HepG2 (cell line): Measurements from ENCODE around the gene POFUT2. TPM values are rescaled to one million over a fixed set of nuclear protein-coding genes. Genes with fewer than 3 reads are reported as not detected.
"Not testable (repeated sequence)": the region's sequence is repeated elsewhere in the genome, so short reads cannot be mapped to it uniquely, and the experiment has no call there.

ENCODE experiments used
- ATAC-seq: fragments of 200-7000 bp; cut with Tn5 transposase; 3 replicates; pipeline ENCODE4 v1.9.1; 2020; ENCODE audit warnings: mild to moderate bottlenecking, moderate library complexity
- BruUV-seq: library from RNA; stranded (reverse); fragments of 400-500 nt; replicated peaks from 2 replicates; lab custom pipeline; 2021; lab: Mats Ljungman, UMichigan
- CTCF ChIA-PET: fragments of 300-600 bp; formaldehyde crosslinking; extraction: SDS; loops from one replicate; lab custom pipeline; 2021; ENCODE audit warnings: low total read pairs, inconsistent platforms, low intra/inter-chr PET ratio; lab: Yijun Ruan, JAX
- POLR2A ChIA-PET: fragments of 350-600 bp; sonication (Branson Sonifier 250); formaldehyde crosslinking; loops from one replicate; lab custom pipeline; 2020; ENCODE audit warnings: antibody characterized with exemption, inconsistent platforms; lab: Yijun Ruan, JAX
- DNase-seq: peaks from one replicate; pipeline ENCODE4 v3.0.0-alpha.2; 2015; ENCODE audit warnings: low spot score
- FAIRE-seq: peaks from 3 replicates; lab custom pipeline; 2011; peaks lifted over from hg19 to GRCh38; lab: Jason Lieb, UNC
- H2AFZ ChIP-seq: one replicate; pipeline ENCODE4 v1.6.1; 2011; ENCODE audit warnings: low read length, inconsistent platforms
- H3K27ac ChIP-seq: fragments of 300-600 bp; 3 replicates; pipeline ENCODE4 v1.8.0; 2011; ENCODE audit warnings: mixed run types, mild to moderate bottlenecking, mixed read lengths, low read length, inconsistent platforms; ENCODE audit not compliant: insufficient read depth; ENCODE audit errors: extremely low read length
- H3K27me3 ChIP-seq, 2 experiments: fragments of 200-600 bp in 1 of 2; 2 replicates in 1 of 2; 3 replicates in 1 of 2; pipeline versions ENCODE4 v1.6.0 to v1.8.0; 2011; ENCODE audit warnings: low read length in 2 of 2, mild to moderate bottlenecking in 2 of 2, moderate library complexity in 2 of 2, inconsistent platforms in 1 of 2; ENCODE audit not compliant: insufficient read depth in 2 of 2, control insufficient read depth in 1 of 2
- H3K36me3 ChIP-seq, 2 experiments: fragments of 200-600 bp in 1 of 2; replicated peaks in 1 of 2; 2 replicates in 1 of 2; 3 replicates in 1 of 2; pipeline versions ENCODE4 v1.5.1 to v1.8.0; 2011; ENCODE audit warnings: low read length in 2 of 2, inconsistent platforms in 1 of 2; ENCODE audit not compliant: insufficient read depth in 2 of 2, control insufficient read depth in 1 of 2
- H3K4me1 ChIP-seq: 2 replicates; pipeline ENCODE4 v1.5.1; 2012; ENCODE audit warnings: low read length, inconsistent platforms; ENCODE audit not compliant: insufficient read depth
- H3K4me2 ChIP-seq: 2 replicates; pipeline ENCODE4 v1.6.0; 2011; ENCODE audit warnings: low read depth, low read length, inconsistent platforms
- H3K4me3 ChIP-seq, 3 experiments: fragments of 200-600 bp in 1 of 3; sonication (generic), shearing (Covaris generic) in 1 of 3; replicated peaks in 1 of 3; 2 replicates each; pipeline ENCODE4 v1.5.1; 2011 to 2016; ENCODE audit warnings: low read length in 3 of 3, inconsistent platforms in 2 of 3, low read depth in 2 of 3, mild to moderate bottlenecking in 2 of 3, control low read depth in 1 of 3, mixed read lengths in 1 of 3; ENCODE audit not compliant: insufficient read depth in 1 of 3
- H3K79me2 ChIP-seq: one replicate; pipeline ENCODE4 v1.6.1; 2011; ENCODE audit warnings: low read length, inconsistent platforms; ENCODE audit not compliant: insufficient read depth
- H3K9ac ChIP-seq: 2 replicates; pipeline ENCODE4 v1.6.0; 2011; ENCODE audit warnings: mild to moderate bottlenecking, low read depth, low read length, inconsistent platforms; ENCODE audit not compliant: insufficient read depth
- H3K9me3 ChIP-seq: 2 replicates; pipeline ENCODE4 v1.5.1; 2012; ENCODE audit warnings: mild to moderate bottlenecking, low read length
- H4K20me1 ChIP-seq: 2 replicates; pipeline ENCODE4 v1.6.0; 2011; ENCODE audit warnings: inconsistent platforms, mild to moderate bottlenecking, low read length, moderate library complexity; ENCODE audit not compliant: insufficient read depth
- BHLHE40 ChIP-seq: IDR thresholded peaks from 2 replicates; pipeline ENCODE4 v1.6.1; 2011; ENCODE audit warnings: low read length, improper control_type of control experiment
- HOXA7 ChIP-seq: sonication (generic); formaldehyde crosslinking; IDR thresholded peaks from 2 replicates; pipeline ENCODE4 v1.8.1; 2022; ENCODE audit warnings: mild to moderate bottlenecking, missing genetic modification reagents, moderate library complexity
- HOXA9 ChIP-seq: sonication (generic); formaldehyde crosslinking; IDR thresholded peaks from 2 replicates; pipeline ENCODE4 v1.8.1; 2022; ENCODE audit warnings: missing genetic modification reagents, mild to moderate bottlenecking, moderate library complexity, borderline replicate concordance
- MNT ChIP-seq: fragments of 450-650 bp; IDR thresholded peaks from 2 replicates; pipeline ENCODE4 v1.6.1; 2016
- PHF5A ChIP-seq: IDR thresholded peaks from one replicate; pipeline ENCODE4 v1.6.1; 2018; ENCODE audit warnings: low read depth, missing genetic modification reagents; ENCODE audit not compliant: unreplicated experiment
- REL ChIP-seq: sonication (generic); formaldehyde crosslinking; conservative IDR thresholded peaks from 2 replicates; pipeline ENCODE4 v1.8.0; 2022; ENCODE audit warnings: mild to moderate bottlenecking, missing genetic modification reagents, moderate library complexity
- SALL2 ChIP-seq: sonication (generic); formaldehyde crosslinking; IDR thresholded peaks from 2 replicates; pipeline ENCODE4 v1.8.1; 2023; ENCODE audit warnings: mild to moderate bottlenecking, missing genetic modification reagents, inconsistent platforms
- SP4 ChIP-seq: sonication (generic); formaldehyde crosslinking; IDR thresholded peaks from 2 replicates; pipeline ENCODE4 v1.8.1; 2023; ENCODE audit warnings: mild to moderate bottlenecking, missing genetic modification reagents
- ZC3H13 ChIP-seq: sonication (generic); formaldehyde crosslinking; IDR thresholded peaks from 2 replicates; pipeline ENCODE4 v1.8.1; 2023; ENCODE audit warnings: mild to moderate bottlenecking, missing genetic modification reagents, moderate library complexity
- ZMAT3 ChIP-seq: sonication (generic); formaldehyde crosslinking; conservative IDR thresholded peaks from 2 replicates; pipeline ENCODE4 v1.7.0; 2021; ENCODE audit warnings: missing genetic modification reagents
- ZNF558 ChIP-seq: sonication (generic); formaldehyde crosslinking; IDR thresholded peaks from 2 replicates; pipeline ENCODE4 v1.9.0; 2022; ENCODE audit warnings: mild to moderate bottlenecking, missing genetic modification reagents, borderline replicate concordance
- ZNF629 ChIP-seq: sonication (generic); formaldehyde crosslinking; conservative IDR thresholded peaks from 2 replicates; pipeline ENCODE4 v1.5.0; 2020; ENCODE audit warnings: missing genetic modification reagents
- WGBS: methylation state at CpG from one replicate; pipeline ENCODE4 v1.1.6; 2017; ENCODE audit warnings: low lambda C conversion rate; 5-methylcytosine and 5-hydroxymethylcytosine counted together
- in situ Hi-C: cut with HindIII; loops from 2 replicates; pipeline ENCODE4 v1.10.0; 2017; ENCODE audit warnings: low pct_unique_long_range_greater_than_20kb; ENCODE audit not compliant: extremely low pct_ligation_motif_present
- intact Hi-C: fragments of 100-400 bp; cut with micrococcal nuclease; formaldehyde crosslinking; loops from one replicate; pipeline ENCODE4 v1.10.0; 2022; ENCODE audit not compliant: unreplicated experiment
- polyA plus RNA-seq, 8 experiments: library from polyadenylated mRNA; depleted of rRNA in 3 of 8; stranded (reverse) in 7 of 8; unstranded in 1 of 8; fragments of >200 nt; fragmentation: Illumina TruSeq in 4 of 8; extraction: Trizol in 4 of 8; gene quantifications; 2 replicates each; pipeline versions ENCODE4 v1.2.1 to v1.2.3, GENCODE V29; 2011 to 2016; ENCODE audit warnings: low read depth in 4 of 8, missing spikeins in 1 of 8, mixed read lengths in 1 of 8; ENCODE audit not compliant: insufficient read depth in 1 of 8
- total RNA-seq, 5 experiments: library from RNA; depleted of rRNA; stranded (reverse); fragments of >200 nt; fragmentation: Illumina TruSeq; extraction: Trizol; gene quantifications; 2 replicates each; pipeline ENCODE4 v1.2.3, GENCODE V29; 2016; ENCODE audit warnings: low read depth in 1 of 5

Gene POFUT2
- total and polyA plus RNA-seq, 2 of the 13 experiments (the other 11 are each of a cell fraction or from before 2014, with no cell fraction given): 22.8 to 24.0 TPM

- no peak for TF ChIP-seq PHF5A (CRISPR knock-in tag)
- TF ChIP-seq ZNF629: no peak
- TF ChIP-seq, all 625 proteins: peak for 242
Measured at GRCh38 chr21:45308194-45309068, 20.7 kb upstream of the POFUT2 start (continued).

GRCh38 chr21:45307597-45308158 is 20.0 kb upstream of the POFUT2 start:
- Histone ChIP-seq H3K4me3 (peak overlapping the region; percentile 60 to 78 (median 61); a peak in 5 of 6 replicates), H3K9ac (peak overlapping the region; percentile 77), H3K4me2 (peak overlapping the region; percentile 98), H3K27ac (peak overlapping the region; percentile 91), H3K4me1 (peaks cover 39% of the 10 kb centered on the region)
- H3K79me2 ChIP-seq, in situ Hi-C loops, ATAC-seq, DNase-seq, H4K20me1 ChIP-seq, H3K27me3 ChIP-seq, BruUV-seq, H3K9me3 ChIP-seq, H2AFZ ChIP-seq, H3K36me3 ChIP-seq: not testable (repeated sequence)
- 23% methylated on average over 14 of the region's 17 CpGs for WGBS
- FAIRE-seq: peak; percentile 15
- ChIA-PET CTCF (interaction anchor here (1.4 to 2.0 kb wide), 2 partner anchors 15 kb away, joined by 3 to 20 read pairs; no protein-coding TSS in a partner anchor), POLR2A (interaction anchor here (0.9 to 2.1 kb wide), 22 partner anchors 11 to 295 kb away, joined by 3 to 36 read pairs (median 7); partner anchors contain the start of gene POFUT2)
- intact Hi-C loops: loop anchor here (1.0 to 5.0 kb wide), 3 partner anchors 9 to 140 kb away; no protein-coding TSS in a partner anchor
- TF ChIP-seq SP4 (CRISPR knock-in tag) (0 out of 2 replicates have a peak, but pooled peaks have one; percentile 9), SALL2 (CRISPR knock-in tag) (peak; percentile 36; the same call in 1 of the 2 replicates), ZNF558 (CRISPR knock-in tag) (0 out of 2 replicates have a peak, but pooled peaks have one; percentile 45), ZC3H13 (0 out of 2 replicates have a peak, but pooled peaks have one; percentile 26), MNT (peak; percentile 97), HOXA7 (CRISPR knock-in tag) (0 out of 2 replicates have a peak, but pooled peaks have one; percentile 37), ZMAT3 (CRISPR knock-in tag) (0 out of 2 replicates have a peak, but pooled peaks have one; percentile 1), HOXA9 (CRISPR knock-in tag) (0 out of 2 replicates have a peak, but pooled peaks have one; percentile 10), BHLHE40 (0 out of 2 replicates have a peak, but pooled peaks have one; percentile 5), REL (CRISPR knock-in tag) (peak; percentile 62; the same call in 1 of the 2 replicates)
